HCT116 (cell line): ENCODE measurements around the gene TNFRSF8.

Experiments used
- POLR2A ChIP-seq: IDR thresholded peaks from 2 replicates; pipeline ENCODE4 v1.7.0; 2011; ENCODE audit warnings: borderline replicate concordance; ENCODE audit not compliant: insufficient read depth, insufficient read length; ENCODE audit errors: extremely low read depth
- POLR2AphosphoS5 ChIP-seq: IDR thresholded peaks from 2 replicates; pipeline ENCODE4 v1.6.1; 2011; ENCODE audit warnings: mild to moderate bottlenecking, low read depth, low read length, moderate library complexity
- SP1 ChIP-seq: IDR thresholded peaks from 2 replicates; pipeline ENCODE4 v1.6.1; 2012; ENCODE audit warnings: low read depth
- TCF7L2 ChIP-seq: IDR thresholded peaks from 2 replicates; pipeline ENCODE4 v1.7.0; 2011; ENCODE audit warnings: borderline replicate concordance, inconsistent platforms; ENCODE audit not compliant: insufficient read depth, insufficient read length; ENCODE audit errors: extremely low read depth

DNA sequence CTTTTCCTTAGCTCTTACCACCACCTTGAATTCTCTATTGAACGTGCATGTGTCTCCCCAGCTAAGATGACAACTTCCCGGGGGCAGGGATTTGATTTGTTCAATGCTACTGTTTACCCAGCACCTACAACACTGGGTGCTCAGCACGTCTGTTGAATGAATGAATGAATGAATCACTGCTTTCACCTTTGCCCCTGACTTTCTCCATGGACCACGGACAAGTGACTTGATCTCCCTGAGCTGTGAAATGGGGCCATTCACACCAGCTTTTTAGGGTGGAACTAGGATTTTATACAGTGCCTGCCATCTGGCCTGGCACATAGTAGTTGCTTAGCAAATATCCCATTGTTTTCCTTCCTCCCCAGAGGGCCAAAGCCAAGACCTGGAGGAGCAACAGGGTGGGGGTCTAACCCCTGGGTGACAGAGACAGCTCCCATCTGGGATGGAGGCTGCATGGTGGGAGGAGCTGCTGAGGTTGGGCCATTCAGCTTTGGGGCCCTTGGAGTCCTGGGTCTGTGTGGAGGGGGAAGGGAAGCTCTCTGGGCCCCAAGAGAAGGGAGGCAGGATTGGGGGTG, 119.4 kb downstream of the TNFRSF8 start:
- TF ChIP-seq TCF7L2 = no peak
- TF ChIP-seq POLR2AphosphoS5 = no peak
- TF ChIP-seq SP1 = no peak
- TF ChIP-seq POLR2A = no peak
